GM19372 (cell line): ENCODE results near the gene KY.

Experiments used
- ATAC-seq: cut with Tn5 transposase; IDR thresholded peaks from one replicate; pipeline ENCODE4 v1.9.1; 2021; ENCODE audit warnings: mild to moderate bottlenecking, low read depth, moderate library complexity; ENCODE audit not compliant: unreplicated experiment

The KY gene

DNA sequence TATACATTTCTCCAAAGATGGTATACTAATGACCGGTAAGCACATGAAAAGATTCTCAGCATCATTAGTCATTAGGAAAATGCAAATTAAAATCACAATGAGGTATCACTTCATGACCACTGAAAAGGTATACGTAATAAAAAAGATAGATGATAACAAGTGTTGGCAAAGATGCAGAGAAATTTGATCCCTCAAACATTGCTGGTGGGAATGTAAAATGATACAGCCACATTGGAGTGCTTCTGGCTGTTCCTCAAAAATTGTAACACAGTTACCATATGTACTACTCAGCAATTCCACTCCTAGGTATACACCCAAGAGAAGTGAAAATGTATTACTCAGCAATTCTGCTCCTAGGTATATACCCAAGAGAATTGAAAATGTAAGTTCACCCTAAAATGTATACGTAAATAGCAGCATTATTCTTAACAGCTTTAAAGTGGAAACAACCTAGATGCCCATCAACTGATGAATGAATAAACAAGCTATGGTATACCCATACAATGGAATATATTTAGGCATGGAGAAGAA, 25.0 kb upstream of the KY start:
- no peak for ATAC-seq

DNA sequence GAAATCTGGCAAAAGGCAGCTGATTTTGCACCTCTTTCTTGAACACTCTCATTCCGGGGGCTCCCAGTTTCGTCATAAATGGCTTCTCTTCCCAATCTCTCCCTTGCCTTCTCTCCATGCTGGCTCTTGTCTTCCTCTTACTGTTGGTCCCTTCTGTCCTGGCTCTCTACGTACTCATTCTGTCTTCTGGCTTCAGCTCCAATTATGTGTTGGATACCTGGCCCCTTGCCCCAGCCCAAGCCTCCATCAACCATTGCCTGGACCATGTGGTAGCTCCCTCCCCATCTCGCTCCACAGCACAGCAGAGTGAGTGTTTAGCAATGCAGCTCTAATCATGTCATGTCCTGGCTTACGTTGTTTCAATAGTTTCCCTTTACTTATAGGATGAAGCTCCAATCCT, 21.7 kb upstream of the KY start:
- ATAC-seq = no peak

DNA sequence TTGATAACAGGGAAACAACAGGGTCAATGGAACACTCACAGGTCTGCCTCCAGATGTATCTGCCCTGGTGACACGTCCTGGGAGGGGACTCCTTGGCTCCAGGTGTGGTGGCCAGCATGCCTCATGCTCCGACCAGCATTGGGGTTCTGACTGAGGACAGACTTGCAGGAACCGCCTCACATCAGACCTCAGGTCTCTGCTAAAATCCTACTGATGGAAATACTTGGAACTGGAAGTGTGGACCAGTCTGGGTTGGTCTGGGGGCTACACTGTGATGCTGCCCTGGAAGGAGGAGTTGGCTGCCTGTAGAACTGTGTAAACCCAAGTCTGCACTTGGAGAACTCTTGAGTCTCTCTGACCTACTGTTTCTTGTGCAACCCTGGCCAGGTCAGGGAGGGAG, 17.1 kb upstream of the KY start:
- ATAC-seq = no peak

DNA sequence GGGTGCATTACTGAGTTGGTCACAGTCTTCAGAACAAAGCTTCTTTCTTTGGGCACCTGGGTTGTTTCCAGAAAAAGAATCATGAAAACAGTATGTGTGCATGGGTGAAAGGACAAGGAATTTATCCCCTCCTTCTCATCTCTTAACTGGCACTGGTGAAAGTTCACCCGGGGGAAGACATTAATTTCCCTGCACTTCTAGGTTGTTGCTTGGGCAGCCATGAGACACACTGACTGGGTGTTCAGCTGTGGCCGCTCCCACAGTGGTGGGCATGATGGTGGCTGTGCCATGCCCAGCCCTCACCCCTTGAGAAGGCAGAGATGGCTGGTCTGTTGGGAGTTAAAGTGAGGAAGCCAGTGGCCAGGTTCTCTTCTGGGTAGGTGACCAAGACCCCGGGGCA, 16.6 kb upstream of the KY start:
- no peak for ATAC-seq

DNA sequence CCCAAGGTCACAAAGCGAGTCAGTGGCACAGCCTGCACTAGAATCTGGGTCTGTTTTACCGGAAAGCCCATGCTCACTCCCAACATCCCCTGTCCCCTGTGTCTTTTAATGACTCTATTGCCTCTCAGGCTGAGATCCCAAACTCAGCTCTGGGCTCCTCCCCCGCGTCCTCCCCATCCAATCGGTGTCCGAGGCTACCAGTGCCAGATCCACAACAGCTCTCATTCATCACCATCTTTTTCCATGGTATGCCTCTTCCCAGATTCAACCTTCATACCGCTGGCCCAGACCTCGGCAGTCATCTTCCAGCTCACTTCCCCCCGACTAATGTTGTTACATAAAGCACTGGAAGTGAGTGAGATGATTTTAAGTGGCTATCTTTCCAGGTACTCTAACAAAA, 16.1 kb upstream of the KY start:
- ATAC-seq = no peak

DNA sequence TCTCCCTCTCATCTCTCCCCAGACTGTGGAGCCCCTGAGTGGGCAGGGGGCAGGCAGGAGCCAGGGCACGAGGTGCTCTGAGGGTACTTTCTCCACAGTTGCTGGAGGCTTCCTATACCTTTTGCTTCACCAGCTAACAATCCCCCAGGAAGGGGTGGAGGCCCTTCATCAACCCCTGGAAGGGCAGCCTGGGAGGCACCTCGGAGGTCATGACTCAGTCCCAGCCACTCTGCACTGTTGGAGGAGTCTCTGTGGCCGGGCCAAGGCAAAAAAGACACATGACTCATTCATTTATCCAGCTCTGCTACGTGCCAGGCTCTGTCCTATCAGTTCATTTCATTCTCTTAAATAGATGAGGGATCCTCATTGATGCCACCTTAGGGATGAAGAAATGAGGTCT, 15.6 kb upstream of the KY start:
- ATAC-seq = no peak

DNA sequence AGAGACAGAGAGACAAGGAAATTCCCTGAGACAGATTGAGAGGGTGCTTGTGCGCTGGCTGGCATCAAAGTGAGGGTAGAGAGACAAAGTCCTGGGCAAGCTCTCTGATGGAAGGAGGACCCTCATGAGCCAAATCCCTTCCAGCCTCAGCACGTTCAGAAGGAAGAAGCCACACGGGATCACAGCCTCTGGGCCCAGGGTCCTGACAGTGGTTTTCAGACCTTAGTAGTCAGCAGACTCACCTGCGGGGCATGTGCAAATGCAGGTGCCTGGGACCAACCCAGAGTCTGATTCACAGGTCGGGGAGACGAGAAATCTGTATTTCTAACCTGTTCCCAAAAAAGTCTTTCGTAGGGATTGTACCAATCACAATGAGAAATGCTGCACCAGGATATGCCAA, 15.2 kb upstream of the KY start:
- ATAC-seq = no peak

DNA sequence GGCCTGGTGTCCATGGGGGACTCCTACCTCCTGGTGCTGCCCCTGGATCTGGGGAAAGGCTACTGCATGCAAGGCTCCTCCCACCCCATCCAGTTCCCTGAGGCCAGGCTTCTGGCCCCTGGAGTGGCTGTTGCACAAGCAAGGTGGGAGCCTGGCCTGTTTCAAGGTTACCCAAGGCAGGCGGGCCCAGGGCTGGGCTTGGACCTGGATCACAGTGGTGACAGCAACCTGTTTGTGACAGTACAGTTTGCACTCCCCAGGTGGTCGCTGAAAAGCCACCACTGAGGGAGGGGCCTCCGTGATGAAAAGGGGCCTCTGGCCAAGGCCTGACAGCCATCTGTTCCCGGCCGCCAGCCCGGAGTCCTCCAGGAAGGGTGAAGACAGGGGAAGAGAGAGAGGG, 14.4 kb upstream of the KY start:
- no peak for ATAC-seq

DNA sequence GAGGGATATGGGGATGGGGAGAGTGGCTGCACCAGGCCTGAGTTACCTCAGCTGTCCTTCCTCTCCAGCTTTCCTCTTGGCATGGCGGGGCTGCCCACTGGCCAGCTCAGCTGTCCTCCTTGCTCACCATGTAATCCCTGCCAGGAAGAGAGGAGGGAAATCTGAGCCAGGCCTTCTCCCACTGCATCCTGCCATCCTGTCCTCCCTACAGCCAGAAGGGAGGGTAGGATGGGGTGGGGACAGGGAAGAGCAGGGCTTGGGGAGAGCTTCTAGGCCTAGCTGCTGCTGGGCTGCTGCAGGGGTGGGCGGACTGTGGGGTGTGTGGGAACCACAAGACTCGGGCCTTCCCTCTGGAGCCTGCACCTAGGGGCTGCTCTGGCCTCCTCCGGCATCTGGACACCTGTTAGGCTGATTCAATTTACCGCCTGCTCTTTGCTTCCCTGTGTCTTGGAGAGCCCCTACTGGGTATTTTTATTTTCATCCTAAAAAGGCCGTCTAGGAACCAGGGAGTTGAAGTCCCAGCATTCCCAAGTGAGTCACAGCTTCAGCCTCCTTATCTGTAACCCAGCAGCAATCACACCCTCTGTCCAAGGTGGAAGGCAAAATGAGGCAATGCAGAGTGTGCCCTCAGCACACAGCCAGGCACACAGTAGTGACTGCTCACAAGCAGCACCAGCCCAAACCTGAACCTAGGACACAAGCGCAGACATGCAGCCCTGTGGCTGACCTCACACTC, 13.1 kb upstream of the KY start:
- no peak for ATAC-seq

DNA sequence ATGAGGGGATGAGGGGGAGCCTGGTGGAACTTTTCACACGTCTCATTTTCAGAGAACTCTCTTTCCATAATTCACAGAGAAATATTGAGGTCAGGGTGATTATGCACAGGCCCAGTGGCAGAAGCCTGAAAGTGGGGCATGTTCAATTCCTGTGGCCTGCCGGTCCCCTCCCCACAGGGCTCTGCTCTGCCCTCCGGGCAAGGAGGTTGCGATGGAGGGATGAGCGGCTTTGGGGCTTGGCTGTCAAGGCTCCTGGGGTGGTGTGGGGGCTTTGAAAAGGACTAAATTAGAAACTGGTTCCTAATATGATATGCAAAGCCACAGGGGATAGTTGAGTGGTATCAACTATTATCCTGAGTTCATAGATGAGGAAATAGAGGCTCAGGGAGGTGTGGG, 9.2 kb upstream of the KY start:
- no peak for ATAC-seq

DNA sequence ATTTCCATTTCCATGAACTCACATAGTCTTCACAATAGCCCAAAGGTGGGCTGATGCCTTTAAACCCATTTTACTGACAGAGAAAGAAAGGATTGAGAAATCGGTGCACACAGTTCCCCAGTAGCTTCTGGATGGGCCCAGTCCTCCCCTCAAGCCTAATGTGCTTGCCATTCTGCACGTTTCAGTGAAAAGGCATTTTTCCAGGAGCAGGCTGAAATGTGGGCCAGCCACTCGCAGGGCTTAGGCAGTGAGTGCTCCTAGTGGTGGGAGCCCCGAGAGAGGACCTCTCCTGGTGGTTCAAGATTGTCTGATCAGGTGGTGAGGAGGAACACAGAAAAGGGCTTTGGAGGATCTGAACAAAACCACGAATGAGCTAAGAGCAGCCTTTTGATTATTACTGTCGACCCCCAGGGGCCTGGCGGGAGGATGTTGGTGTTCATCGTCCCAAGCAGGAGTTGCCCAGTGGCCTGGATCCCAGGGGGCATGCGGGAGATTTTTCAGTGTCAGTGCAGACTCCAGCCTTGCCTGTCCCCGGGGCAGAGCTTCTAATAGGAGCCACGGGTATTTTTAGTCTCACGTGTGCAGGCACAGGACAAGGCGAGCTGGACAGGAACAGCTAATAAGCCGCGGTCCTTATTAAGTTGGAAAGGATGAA, 8.7 kb upstream of the KY start:
- no peak for ATAC-seq

DNA sequence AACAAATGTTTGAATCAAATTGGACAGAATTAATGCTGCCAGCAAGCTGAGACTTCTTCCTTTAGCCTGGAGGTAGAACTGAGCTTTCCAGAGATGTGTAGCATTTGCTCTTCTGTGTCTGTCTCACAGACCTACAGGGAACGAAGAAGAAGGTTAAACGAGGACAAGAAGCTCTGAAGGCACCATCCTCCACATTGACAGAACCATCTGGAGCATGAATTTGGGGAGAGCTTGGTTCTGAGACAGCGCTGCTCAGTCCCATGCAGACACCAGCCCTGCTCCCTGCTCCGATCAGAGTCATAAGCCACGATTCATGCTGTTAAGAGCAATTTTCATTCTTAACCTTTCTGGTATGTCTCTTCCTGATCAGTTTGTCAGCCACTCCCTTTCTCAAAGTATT, 7.7 kb upstream of the KY start:
- ATAC-seq = no peak

DNA sequence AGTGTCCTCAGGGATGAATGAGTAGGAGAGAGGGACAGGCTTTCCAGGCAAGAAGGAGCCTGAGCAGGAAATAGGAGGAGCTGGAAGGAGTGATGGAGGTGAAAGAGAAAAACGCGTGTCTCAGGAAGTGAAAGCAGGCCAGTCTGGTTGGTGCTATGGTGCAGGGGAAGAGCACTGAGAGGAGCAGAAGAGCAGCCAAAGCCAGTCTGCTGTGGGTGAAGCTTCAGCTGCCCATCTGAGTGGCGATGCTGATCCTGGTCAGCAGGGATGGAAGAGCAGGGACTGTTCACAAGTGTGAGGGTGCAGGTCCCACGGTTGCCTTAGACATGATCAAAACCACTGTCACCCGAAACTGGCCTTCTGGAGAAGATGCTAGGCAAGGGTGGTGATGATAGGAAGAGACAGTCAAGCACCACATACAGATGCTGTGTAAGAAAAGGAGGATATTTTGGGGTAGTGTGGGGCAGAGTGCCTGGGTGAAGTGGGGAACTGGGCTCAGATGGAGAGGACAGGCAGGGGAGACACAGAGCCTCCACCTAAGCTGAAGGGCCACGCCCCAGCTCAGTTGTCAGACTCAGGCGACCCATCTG, 5.5 kb upstream of the KY start:
- no peak for ATAC-seq

DNA sequence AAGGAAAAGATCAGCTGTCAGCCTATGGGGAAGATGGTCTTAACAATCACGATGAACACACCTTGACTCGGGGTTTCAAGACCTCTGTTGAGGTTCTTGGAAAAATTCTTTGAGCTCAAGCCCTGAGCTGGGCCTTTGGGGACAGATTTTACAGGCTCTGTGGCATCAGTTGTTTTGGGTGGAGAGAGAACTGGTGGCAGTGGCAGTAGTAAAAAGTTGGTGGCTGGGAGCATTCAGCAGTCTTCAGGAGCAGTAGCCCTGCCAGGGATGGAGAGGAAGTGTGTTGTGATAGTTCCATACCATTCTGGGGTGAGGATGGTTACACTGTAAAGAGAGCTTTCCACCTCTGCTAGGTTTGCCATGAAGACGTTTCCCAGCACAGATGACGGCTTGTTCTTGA, 4.9 kb upstream of the KY start:
- ATAC-seq = no peak

DNA sequence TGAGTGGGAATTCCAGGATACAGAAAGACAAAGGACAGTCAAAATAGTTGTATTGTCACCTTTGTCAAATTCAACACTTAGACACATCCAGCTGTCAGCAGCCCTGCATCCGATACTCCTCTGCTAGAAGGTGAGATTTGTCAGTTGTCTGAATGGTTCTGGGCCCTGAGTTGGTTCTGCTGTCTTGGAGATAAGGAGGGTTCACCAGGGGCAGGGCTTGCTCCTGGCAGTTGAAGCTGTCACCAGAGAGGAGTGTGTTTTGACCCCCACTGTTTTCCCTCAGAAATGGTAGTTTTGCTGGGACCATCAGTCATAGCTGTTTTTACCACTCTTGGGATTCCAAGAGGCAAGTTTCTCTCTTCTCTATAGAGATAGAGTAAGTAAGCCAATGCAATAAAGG, 3.2 kb upstream of the KY start:
- ATAC-seq = no peak

DNA sequence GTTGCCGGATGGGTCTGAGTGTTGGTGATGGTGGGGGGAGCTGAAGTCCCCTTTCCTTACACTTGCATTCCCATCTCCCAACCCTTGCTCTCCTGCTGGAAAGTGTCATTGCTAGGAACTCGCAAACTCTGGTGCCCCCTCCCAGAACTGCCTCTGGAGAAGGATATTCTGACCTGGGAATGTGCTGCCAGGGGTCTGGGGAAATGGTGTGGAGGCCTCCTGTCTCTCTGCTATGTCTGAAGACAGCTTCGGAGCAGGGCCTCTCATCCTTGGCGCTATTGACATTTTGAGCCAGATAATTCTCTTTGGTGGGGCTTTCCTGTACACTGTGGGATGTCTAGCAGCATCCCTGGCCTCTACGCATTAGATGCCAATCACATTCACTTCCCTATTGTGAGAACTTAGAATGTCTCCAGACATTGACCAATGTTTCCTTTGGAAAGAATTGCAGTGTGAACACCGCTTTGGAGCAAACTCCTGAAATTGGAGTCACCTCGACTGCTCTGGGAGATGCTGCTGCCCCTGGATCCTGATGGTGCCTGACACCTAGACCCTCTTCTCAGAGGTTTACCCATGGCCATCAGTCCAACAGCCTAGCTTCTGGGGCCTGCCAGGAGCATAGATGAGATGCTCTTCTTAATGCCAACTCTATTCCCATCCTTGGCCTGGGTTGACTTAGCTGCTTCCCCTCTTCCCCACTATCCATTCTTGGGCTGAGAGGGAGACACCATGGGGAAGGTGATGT, 2.2 kb upstream of the KY start:
- no peak for ATAC-seq

DNA sequence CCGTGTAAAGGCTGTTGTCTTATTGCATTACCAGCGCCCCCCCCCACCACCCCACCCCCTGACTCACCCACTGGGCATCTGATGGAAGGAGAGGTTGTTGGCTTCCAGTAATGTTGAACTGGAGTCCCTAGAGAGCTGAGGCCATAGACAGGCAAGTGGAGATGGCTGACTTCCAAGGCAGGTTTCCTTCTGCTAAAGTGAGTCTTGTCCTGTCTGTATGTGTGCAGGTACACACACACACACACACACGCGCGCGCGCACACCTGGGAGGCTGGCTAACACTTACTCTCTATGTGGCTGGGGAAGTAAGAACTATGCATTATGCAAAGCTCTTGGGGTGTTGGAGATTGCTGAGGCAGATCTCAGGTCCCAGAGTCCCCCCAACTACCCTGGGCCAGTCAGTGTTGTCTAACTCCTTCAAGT, 1.6 kb upstream of the KY start:
- no peak for ATAC-seq

DNA sequence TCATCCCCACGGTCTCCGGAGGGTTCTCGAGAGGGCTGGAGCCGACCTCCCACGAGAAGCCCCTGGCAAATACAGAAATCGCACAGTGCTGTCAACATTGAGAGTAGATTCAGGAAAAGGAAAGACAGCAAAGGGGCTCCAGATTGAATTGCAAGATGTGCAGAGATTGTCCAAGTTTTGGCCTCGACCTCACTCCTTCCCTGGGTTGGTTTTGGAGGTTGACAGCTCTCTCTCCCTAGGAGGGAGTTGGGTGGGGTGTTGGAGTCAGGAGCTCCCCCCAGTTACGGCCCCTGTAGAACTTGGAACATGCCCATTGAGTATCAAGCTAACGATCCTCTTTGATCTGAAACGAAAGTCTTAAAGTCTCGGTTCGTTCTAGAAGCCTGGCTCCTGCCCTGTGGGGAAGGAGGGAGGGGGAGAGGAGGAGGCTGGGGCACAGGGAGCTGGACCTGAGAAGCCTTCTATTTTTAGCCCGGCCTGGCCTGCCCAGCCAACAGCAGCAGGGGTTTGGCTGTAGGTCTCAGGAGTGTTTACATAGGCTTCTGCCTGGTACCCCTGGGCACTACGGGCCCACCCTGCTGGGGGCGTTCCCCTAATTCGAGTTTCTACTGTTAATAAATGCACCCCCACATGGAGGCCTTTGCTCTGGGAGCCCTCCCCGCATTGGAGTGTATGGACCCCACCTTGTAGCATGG, 672 bp upstream of the KY start:
- ATAC-seq = no peak

DNA sequence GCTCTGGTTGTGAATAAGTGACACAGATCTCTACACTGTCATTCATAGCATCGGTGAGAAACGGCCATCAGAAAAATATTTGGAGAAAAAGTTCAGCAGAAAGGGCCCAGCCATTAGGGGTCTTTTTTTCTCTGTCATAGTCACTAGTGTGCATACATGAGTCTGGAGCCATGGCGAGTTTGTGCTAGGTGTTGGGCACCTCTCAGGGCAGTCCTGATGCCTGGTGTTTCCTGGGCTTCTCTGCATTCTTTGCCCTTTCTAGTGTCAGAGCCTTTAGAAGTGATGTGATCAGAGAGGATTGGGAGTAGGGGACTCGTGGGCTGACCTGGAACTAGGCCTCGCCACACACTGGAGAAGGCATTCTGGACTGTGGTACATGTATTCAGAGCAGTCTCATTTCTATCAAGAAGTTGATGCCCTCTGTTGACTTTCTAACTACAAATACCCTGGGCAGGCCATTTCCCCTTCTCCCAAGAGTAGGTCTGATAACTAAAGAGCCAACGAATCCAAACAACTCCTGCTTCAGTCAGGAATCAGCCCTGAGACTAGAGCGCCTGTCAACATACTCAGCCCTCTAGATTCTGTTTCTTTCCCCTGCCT, 1.6 kb downstream of the KY start:
- no peak for ATAC-seq
